Keratinocyte (primary cell): Measurements from ENCODE around the gene B4GALNT4. TPM values are rescaled to one million over a fixed set of nuclear protein-coding genes. Genes with fewer than 3 reads are reported as not detected.
"Not testable (repeated sequence)": the region's sequence is repeated elsewhere in the genome, so short reads cannot be mapped to it uniquely, and the experiment has no call there.

ENCODE experiments used
- DNase-seq: peaks from one replicate; pipeline ENCODE4 v3.0.0-alpha.2; 2011; ENCODE audit warnings: low read depth, missing footprints, low spot score
- FAIRE-seq: peaks from 2 replicates; lab custom pipeline; 2011; peaks lifted over from hg19 to GRCh38; lab: Jason Lieb, UNC
- H2AFZ ChIP-seq: 2 replicates; pipeline ENCODE4 v1.6.0; 2012; ENCODE audit warnings: low read length, control low read depth, inconsistent platforms; ENCODE audit not compliant: control insufficient read depth
- H3K27ac ChIP-seq: 2 replicates; pipeline ENCODE4 v1.5.1; 2011; ENCODE audit warnings: low read length; ENCODE audit not compliant: control insufficient read depth, insufficient read depth
- H3K27me3 ChIP-seq: 3 replicates; pipeline ENCODE4 v1.6.0; 2011; ENCODE audit warnings: low read length; ENCODE audit not compliant: control insufficient read depth, insufficient read depth; ENCODE audit errors: extremely low read depth
- H3K36me3 ChIP-seq, 2 experiments: 2 replicates in 1 of 2; 3 replicates in 1 of 2; pipeline ENCODE4 v1.5.1; 2011; ENCODE audit warnings: low read length in 2 of 2, mild to moderate bottlenecking in 1 of 2; ENCODE audit not compliant: control insufficient read depth in 2 of 2, insufficient read depth in 2 of 2; ENCODE audit errors: extremely low read depth in 1 of 2
- H3K4me1 ChIP-seq: 3 replicates; pipeline ENCODE4 v1.5.1; 2011; ENCODE audit warnings: low read length; ENCODE audit not compliant: control insufficient read depth, insufficient read depth; ENCODE audit errors: extremely low read depth
- H3K4me2 ChIP-seq: 3 replicates; pipeline ENCODE4 v1.6.0; 2011; ENCODE audit warnings: low read depth, low read length; ENCODE audit not compliant: control insufficient read depth, insufficient read depth; ENCODE audit errors: extremely low read depth
- H3K4me3 ChIP-seq, 3 experiments: fragments of 200-600 bp in 1 of 3; sonication (generic) in 1 of 3; 2 replicates in 2 of 3; 3 replicates in 1 of 3; pipeline ENCODE4 v1.5.1; 2011 to 2016; ENCODE audit warnings: low read length in 3 of 3, mild to moderate bottlenecking in 3 of 3, control low read depth in 2 of 3, inconsistent platforms in 1 of 3, low read depth in 1 of 3, mixed read lengths in 1 of 3, mixed run types in 1 of 3, moderate library complexity in 1 of 3; ENCODE audit not compliant: control insufficient read depth in 2 of 3, insufficient read depth in 2 of 3; ENCODE audit errors: extremely low read depth in 1 of 3
- H3K79me2 ChIP-seq: 2 replicates; pipeline ENCODE4 v1.6.0; 2012; ENCODE audit warnings: low read length; ENCODE audit not compliant: control insufficient read depth, insufficient read depth
- H3K9ac ChIP-seq: 3 replicates; pipeline ENCODE4 v1.6.0; 2011; ENCODE audit warnings: low read length; ENCODE audit not compliant: control insufficient read depth, insufficient read depth; ENCODE audit errors: extremely low read depth
- H3K9me1 ChIP-seq: 3 replicates; pipeline ENCODE4 v1.6.0; 2011; ENCODE audit warnings: low read length; ENCODE audit not compliant: control insufficient read depth, insufficient read depth; ENCODE audit errors: extremely low read depth
- H3K9me3 ChIP-seq: 2 replicates; pipeline ENCODE4 v1.5.1; 2012; ENCODE audit warnings: low read depth, low read length; ENCODE audit not compliant: control insufficient read depth
- H4K20me1 ChIP-seq: 3 replicates; pipeline ENCODE4 v1.6.0; 2011; ENCODE audit warnings: low read length; ENCODE audit not compliant: control insufficient read depth, insufficient read depth; ENCODE audit errors: extremely low read depth
- CTCF ChIP-seq, 3 experiments: IDR thresholded peaks in 1 of 3; conservative IDR thresholded peaks in 1 of 3; optimal IDR thresholded peaks in 1 of 3; 2 replicates in 2 of 3; 3 replicates in 1 of 3; pipeline versions ENCODE3 to v1.5.1; 2011; ENCODE audit warnings: low read length in 3 of 3, mild to moderate bottlenecking in 3 of 3, moderate library complexity in 2 of 3, control low read depth in 1 of 3, inconsistent platforms in 1 of 3; ENCODE audit not compliant: insufficient read depth in 2 of 3; ENCODE audit errors: extremely low read depth in 1 of 3
- EZH2 ChIP-seq: IDR thresholded peaks from one replicate; pipeline ENCODE4 v1.6.1; 2012; ENCODE audit warnings: inconsistent platforms, mild to moderate bottlenecking, low read length, moderate library complexity
- dilution Hi-C: fragments of 300-500 bp; cut with MboI; formaldehyde crosslinking; loops from one replicate; pipeline ENCODE4 v1.7.0; 2020; ENCODE audit warnings: low sequenced_read_pairs; ENCODE audit not compliant: extremely low pct_ligation_motif_present
- polyA plus RNA-seq, 5 experiments: library from polyadenylated mRNA; depleted of rRNA in 3 of 5; stranded (reverse) in 3 of 5; stranded (forward) in 1 of 5; unstranded in 1 of 5; fragments of >200 nt; gene quantifications; 1 replicate in 1 of 5; 2 replicates in 3 of 5; 3 replicates in 1 of 5; pipeline versions ENCODE4 v1.2.1 to v1.2.3, GENCODE V29; 2011 to 2012; ENCODE audit warnings: missing spikeins in 2 of 5, low read depth in 1 of 5, low replicate concordance in 1 of 5

The B4GALNT4 gene
- polyA plus RNA-seq, 1 donor (not counting 4 experiments of a cell fraction or from before 2014, with no cell fraction given): 7.3 TPM

GRCh38 chr11:400241-400689 lies 31.0 kb downstream of the B4GALNT4 start:
- FAIRE-seq: no peak
- dilution Hi-C loops: no loop called here
- no peak overlapping the region for H3K4me3 ChIP-seq

DNA sequence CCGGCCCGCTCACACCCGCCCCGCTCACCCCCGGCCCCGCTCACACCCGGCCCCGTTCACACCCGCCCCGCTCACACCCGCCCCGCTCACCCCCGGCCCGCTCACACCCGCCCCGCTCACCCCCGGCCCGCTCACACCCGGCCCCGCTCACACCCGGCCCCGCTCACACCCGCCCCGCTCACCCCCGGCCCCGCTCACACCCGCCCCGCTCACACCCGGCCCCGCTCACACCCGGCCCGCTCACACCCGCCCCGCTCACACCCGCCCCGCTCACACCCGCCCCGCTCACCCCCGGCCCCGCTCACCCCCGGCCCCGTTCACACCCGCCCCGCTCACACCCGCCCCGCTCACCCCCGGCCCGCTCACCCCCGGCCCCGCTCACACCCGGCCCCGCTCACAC lies 31.9 kb downstream of the B4GALNT4 start:
- dilution Hi-C loops, H3K27me3 ChIP-seq, H3K9me3 ChIP-seq, H3K4me3 ChIP-seq, H3K9me1 ChIP-seq, FAIRE-seq, H3K9ac ChIP-seq, H3K27ac ChIP-seq, DNase-seq, H2AFZ ChIP-seq, H3K4me1 ChIP-seq, H3K4me2 ChIP-seq: not testable (repeated sequence)
- Histone ChIP-seq H3K36me3 (peaks cover 27 to 43% of the 10 kb centered on the region in 2 experiments), H3K79me2 (peaks cover 34% of the 10 kb centered on the region), H4K20me1 (peaks cover 23% of the 10 kb centered on the region)

More at GRCh38 chr11:400241-400689, 31.0 kb downstream of the B4GALNT4 start:
- Histone ChIP-seq H4K20me1 (peaks cover 25% of the 10 kb centered on the region), H2AFZ (no peak overlapping the region), H3K9me3 (no peaks in the 10 kb centered on the region), H3K27ac (no peak overlapping the region), H3K9me1 (no peaks in the 10 kb centered on the region), H3K4me1 (peaks cover 16% of the 10 kb centered on the region), H3K4me2 (no peak overlapping the region), H3K27me3 (no peaks in the 10 kb centered on the region), H3K36me3 (peaks cover 24 to 44% of the 10 kb centered on the region in 2 experiments), H3K9ac (no peak overlapping the region), H3K79me2 (peaks cover 43% of the 10 kb centered on the region)
- no peak for TF ChIP-seq EZH2
- TF ChIP-seq CTCF (optimal IDR thresholded peaks at IDR 0.05 in 1 of 3, IDR thresholded peaks at IDR 0.05 in 1 of 3, conservative IDR thresholded peaks at IDR 0.05 in 1 of 3; ENCODE audit: extremely low read depth in 1 of 3, insufficient read depth in 2 of 3, low read length in 3 of 3): no peak
- DNase-seq: no peak
